ENCODE results near the gene ZNF598. TPM values are rescaled to one million over a fixed set of nuclear protein-coding genes. Genes with fewer than 3 reads are reported as not detected.

Gene ZNF598
- polyA plus RNA-seq, 1 donor from 2014 or later = 22.1 TPM

DNA sequence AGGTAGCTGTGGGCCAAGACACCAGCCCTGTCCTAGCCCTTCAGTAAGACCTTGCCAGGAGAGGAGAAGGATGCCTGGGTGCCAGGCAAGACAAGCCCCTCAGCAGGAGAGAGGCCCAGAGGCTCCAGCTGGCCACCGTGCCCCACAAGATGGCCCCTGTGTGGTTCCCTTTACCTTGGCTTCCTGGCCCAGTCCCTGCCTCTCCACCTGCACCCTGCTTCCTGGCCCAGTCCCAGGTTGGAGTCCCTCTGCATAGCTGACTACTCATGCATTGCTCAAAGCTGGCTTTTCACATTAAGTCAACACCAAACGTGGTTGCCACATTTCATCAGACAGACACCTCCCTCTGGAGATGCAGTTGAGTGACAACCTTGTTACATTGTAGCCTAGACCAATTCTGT, 15.9 kb downstream of the ZNF598 start:
- H3K36me3 ChIP-seq (ENCODE audit: insufficient read depth, low read length) = no peaks in the 10 kb centered on the region
- H3K79me2 ChIP-seq (replicated peaks; ENCODE audit: insufficient read depth, low read length) = no peaks in the 10 kb centered on the region
- no peaks in the 10 kb centered on the region for H4K20me1 ChIP-seq (ENCODE audit: insufficient read depth)
- no peak overlapping the region for H3K27ac ChIP-seq (ENCODE audit: low read length)
- H3F3A ChIP-seq (ENCODE audit: insufficient read depth, low read length, poor library complexity, severe bottlenecking) = no peaks in the 10 kb centered on the region
- H2AFZ ChIP-seq (ENCODE audit: low read depth, low read length) = no peak overlapping the region
- TF ChIP-seq, protein P1, sequence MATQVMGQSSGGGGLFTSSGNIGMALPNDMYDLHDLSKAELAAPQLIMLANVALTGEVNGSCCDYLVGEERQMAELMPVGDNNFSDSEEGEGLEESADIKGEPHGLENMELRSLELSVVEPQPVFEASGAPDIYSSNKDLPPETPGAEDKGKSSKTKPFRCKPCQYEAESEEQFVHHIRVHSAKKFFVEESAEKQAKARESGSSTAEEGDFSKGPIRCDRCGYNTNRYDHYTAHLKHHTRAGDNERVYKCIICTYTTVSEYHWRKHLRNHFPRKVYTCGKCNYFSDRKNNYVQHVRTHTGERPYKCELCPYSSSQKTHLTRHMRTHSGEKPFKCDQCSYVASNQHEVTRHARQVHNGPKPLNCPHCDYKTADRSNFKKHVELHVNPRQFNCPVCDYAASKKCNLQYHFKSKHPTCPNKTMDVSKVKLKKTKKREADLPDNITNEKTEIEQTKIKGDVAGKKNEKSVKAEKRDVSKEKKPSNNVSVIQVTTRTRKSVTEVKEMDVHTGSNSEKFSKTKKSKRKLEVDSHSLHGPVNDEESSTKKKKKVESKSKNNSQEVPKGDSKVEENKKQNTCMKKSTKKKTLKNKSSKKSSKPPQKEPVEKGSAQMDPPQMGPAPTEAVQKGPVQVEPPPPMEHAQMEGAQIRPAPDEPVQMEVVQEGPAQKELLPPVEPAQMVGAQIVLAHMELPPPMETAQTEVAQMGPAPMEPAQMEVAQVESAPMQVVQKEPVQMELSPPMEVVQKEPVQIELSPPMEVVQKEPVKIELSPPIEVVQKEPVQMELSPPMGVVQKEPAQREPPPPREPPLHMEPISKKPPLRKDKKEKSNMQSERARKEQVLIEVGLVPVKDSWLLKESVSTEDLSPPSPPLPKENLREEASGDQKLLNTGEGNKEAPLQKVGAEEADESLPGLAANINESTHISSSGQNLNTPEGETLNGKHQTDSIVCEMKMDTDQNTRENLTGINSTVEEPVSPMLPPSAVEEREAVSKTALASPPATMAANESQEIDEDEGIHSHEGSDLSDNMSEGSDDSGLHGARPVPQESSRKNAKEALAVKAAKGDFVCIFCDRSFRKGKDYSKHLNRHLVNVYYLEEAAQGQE (IDR thresholded peaks at IDR 0.05; ENCODE audit: borderline replicate concordance) = no peak
- TF ChIP-seq RAD21 (conservative IDR thresholded peaks at IDR 0.05) (no peak), EZH2 (IDR thresholded peaks at IDR 0.05; ENCODE audit: borderline replicate concordance, insufficient read depth, low read length, poor library complexity, severe bottlenecking) (no peak), MXI1 (conservative IDR thresholded peaks at IDR 0.05; ENCODE audit: poor library complexity, severe bottlenecking) (no peak)
- H3K9me3 ChIP-seq (ENCODE audit: low read length) = no peaks in the 10 kb centered on the region
- peaks cover 21% of the 10 kb centered on the region for H3K27me3 ChIP-seq (ENCODE audit: insufficient read depth, low read depth, low read length)
- no peak overlapping the region for H3K9ac ChIP-seq (ENCODE audit: low read length)
- no peaks in the 10 kb centered on the region for H3K9me2 ChIP-seq (ENCODE audit: insufficient read depth, low read length)
- no peak overlapping the region for H3K4me3 ChIP-seq (ENCODE audit: low read length)
- H3K4me2 ChIP-seq (ENCODE audit: low read length) = no peak overlapping the region

DNA sequence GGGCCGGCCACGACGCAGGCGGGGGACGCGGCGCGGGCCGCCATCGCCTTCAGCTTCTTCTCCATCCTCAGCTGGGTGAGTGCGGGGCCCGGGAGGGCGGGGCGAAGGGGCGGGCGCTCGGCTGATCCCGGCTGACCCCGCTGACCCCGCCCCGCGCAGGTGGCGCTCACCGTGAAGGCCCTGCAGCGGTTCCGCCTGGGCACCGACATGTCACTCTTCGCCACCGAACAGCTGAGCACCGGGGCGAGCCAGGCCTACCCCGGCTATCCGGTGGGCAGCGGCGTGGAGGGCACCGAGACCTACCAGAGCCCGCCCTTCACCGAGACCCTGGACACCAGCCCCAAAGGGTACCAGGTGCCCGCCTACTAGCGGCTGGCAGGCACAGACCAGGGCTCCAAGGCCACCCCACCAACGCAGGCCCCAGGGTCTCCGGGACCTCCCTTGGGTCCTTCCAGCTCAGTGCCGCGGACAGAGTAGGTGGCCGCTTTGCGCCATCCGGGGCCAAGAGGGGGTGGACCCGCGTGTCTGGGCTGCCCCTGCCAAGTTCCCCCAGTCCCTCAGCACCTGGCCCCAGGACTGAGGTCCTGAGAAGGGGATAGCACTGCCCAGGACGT, 16.8 kb downstream of the ZNF598 start:
- H4K20me1 ChIP-seq (ENCODE audit: insufficient read depth) = no peaks in the 10 kb centered on the region
- no peak overlapping the region for H2AFZ ChIP-seq (ENCODE audit: low read depth, low read length)
- no peaks in the 10 kb centered on the region for H3K9me2 ChIP-seq (ENCODE audit: insufficient read depth, low read length)
- no peaks in the 10 kb centered on the region for H3K36me3 ChIP-seq (ENCODE audit: insufficient read depth, low read length)
- H3K79me2 ChIP-seq (replicated peaks; ENCODE audit: insufficient read depth, low read length) = no peaks in the 10 kb centered on the region
- H3F3A ChIP-seq (ENCODE audit: insufficient read depth, low read length, poor library complexity, severe bottlenecking) = no peaks in the 10 kb centered on the region
- H3K9ac ChIP-seq (ENCODE audit: low read length) = no peak overlapping the region
- peak overlapping the region; percentile 31 for H3K4me3 ChIP-seq (ENCODE audit: low read length)
- TF ChIP-seq SMC3 (conservative IDR thresholded peaks at IDR 0.05; ENCODE audit: poor library complexity) (no peak), POLR2AphosphoS5 (IDR thresholded peaks at IDR 0.05) (no peak), EZH2 (IDR thresholded peaks at IDR 0.05; ENCODE audit: borderline replicate concordance, insufficient read depth, low read length, poor library complexity, severe bottlenecking) (no peak), MXI1 (conservative IDR thresholded peaks at IDR 0.05; ENCODE audit: poor library complexity, severe bottlenecking) (no peak), EP300 (conservative IDR thresholded peaks at IDR 0.05; ENCODE audit: poor library complexity, severe bottlenecking) (no peak), RAD21 (conservative IDR thresholded peaks at IDR 0.05) (no peak), TAF1 (IDR thresholded peaks at IDR 0.05; ENCODE audit: low read depth) (no peak)
- TF ChIP-seq, protein P1 (IDR thresholded peaks at IDR 0.05; ENCODE audit: borderline replicate concordance) = no peak
- TF ChIP-seq, protein P2, sequence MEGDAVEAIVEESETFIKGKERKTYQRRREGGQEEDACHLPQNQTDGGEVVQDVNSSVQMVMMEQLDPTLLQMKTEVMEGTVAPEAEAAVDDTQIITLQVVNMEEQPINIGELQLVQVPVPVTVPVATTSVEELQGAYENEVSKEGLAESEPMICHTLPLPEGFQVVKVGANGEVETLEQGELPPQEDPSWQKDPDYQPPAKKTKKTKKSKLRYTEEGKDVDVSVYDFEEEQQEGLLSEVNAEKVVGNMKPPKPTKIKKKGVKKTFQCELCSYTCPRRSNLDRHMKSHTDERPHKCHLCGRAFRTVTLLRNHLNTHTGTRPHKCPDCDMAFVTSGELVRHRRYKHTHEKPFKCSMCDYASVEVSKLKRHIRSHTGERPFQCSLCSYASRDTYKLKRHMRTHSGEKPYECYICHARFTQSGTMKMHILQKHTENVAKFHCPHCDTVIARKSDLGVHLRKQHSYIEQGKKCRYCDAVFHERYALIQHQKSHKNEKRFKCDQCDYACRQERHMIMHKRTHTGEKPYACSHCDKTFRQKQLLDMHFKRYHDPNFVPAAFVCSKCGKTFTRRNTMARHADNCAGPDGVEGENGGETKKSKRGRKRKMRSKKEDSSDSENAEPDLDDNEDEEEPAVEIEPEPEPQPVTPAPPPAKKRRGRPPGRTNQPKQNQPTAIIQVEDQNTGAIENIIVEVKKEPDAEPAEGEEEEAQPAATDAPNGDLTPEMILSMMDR (IDR thresholded peaks at IDR 0.05; ENCODE audit: poor library complexity, severe bottlenecking) = no peak
- H3K9me3 ChIP-seq (ENCODE audit: low read length) = no peaks in the 10 kb centered on the region
- no peak overlapping the region for H3K27ac ChIP-seq (ENCODE audit: low read length)
- H3K27me3 ChIP-seq (ENCODE audit: insufficient read depth, low read depth, low read length) = peaks cover 21% of the 10 kb centered on the region
- H3K4me2 ChIP-seq (ENCODE audit: low read length) = no peak overlapping the region
